NK-92 (cell line): Measurements from ENCODE around the gene LMAN2.

Source experiments
- DNase-seq: peaks from one replicate; lab custom pipeline; 2025; ENCODE audit not compliant: unreplicated experiment; lab: John Stamatoyannopoulos, UW

LMAN2 gene

GRCh38 chr5:177290816-177291596 is 60.5 kb downstream of the LMAN2 start:
- DNase-seq = no peak

GRCh38 chr5:177288191-177288590 is 63.3 kb downstream of the LMAN2 start:
- DNase-seq = no peak
